Activated CD4-positive, alpha-beta T cell treated with anti-CD3 and anti-CD28 coated beads, Interleukin-2, amount 50 U/mL, for 24 hours (primary cell): ENCODE data around the gene TBC1D22A.

ENCODE experiments used
- DNase-seq, 2 donors: peaks; one replicate each; pipeline ENCODE4 v3.0.0-alpha.2; 2020; ENCODE audit warnings: low read depth in 1 of 2, low spot score in 1 of 2

Gene TBC1D22A

GRCh38 chr22:47066616-47066905, 304.1 kb downstream of the TBC1D22A start:
- no peak for DNase-seq

DNA sequence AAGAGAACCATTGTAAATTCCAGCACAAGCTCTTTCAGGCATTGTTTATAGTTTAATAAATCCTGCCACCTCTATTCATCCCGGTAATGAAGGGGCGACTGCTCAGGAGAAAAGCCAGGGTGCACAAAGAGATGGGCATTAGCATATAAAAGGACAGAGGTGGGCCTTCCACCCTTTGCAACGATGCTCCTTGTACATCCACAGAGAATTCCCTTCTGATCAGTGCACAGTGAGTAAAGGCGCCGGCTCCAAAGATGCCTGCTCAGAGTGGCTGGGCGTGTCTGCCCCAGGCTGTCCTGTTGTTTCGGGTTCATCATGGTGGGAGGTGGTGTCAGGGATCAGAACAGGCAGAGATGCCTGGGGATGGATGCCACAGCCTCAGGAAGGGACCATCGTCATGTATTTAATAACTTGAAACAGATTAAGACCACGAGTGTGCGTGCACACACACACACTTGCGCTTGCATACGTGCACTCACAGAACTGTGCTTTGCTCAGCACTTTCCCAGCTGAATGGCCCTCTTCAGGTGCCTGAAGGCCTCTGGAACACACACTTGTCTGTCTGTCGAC, 305.0 kb downstream of the TBC1D22A start:
- DNase-seq, result no peak

GRCh38 chr22:47067911-47068625, 305.6 kb downstream of the TBC1D22A start:
- no peak for DNase-seq

DNA sequence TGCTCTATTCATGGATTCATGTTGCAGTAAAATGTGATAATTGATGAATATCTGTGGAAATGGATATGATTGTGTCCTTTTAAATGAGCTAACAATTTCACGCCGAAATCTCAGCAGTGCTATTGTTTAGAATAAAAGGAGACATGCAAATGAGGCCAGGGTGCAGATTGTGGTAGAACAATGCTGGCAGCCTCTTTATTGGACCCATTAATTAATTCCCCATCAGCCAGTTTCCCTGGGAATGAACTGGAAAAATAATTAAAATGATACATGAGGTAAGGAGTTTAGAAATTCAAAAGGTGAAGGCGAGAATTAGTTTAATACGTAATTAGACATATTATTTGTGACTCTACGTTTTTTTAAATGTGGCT, 306.2 kb downstream of the TBC1D22A start:
- DNase-seq, result no peak

DNA sequence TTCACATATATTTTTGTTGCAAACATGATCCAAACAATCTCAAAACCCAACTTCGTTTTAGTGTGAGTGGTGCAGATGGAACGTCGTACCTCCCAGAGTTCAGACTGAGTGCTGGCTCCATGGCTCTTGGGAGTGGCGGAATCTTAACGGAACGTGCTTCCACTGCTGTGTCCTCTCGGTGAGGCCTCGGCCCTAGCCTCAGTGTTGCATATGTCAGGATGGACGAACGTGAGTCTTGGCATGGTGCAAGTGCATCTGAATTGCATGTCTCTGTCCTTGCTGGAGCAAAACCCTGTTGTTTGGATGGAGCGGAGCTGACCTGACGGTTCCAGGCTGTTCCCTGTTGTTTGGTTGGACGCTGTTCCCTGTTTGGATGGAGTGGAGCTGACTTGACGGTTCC, 306.8 kb downstream of the TBC1D22A start:
- DNase-seq, result no peak

GRCh38 chr22:47071078-47071806, 308.8 kb downstream of the TBC1D22A start:
- no peak for DNase-seq

DNA sequence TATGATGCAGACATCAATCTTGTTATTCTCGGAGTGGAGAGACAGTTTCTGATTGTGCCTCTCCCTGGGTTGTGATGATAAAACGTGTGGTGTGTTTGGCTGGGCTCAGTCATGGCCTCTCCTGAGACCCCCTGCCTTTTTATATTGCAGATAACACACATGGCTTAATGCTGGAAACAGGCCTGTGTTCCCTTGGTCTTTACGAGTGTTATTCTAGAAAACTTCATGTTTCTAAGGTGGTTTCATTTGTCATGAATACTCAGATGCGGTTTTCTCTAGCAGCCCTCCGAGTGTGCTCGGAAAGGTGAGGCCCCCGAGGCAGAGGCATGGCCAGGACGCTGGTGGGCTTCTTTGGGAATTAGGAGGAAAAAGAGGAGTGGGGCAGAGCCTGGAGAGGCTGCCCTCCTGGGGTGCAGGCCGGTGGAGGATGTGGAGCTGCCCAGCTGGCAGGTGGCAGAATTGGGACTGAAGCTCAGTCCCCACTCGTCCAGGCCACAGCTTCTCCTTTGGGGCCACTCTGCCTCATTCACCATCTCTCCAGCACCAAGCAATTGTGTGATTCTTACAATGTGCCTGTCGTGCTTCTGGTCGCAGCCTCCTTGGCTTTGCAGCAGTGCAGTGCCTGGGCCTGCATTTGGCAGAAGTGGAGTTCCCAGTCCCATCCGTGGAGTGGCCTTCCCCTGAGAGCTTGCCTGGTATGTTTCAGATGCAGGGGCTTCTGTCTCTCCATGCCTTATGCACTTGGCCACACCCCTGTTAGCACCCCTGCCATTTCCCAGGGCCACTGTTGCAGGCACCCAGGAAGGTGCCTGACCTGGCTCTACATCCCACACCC, 309.6 kb downstream of the TBC1D22A start:
- DNase-seq, result no peak

- no peak for DNase-seq
These were observed 310.2 kb downstream of the TBC1D22A start for GRCh38 chr22:47072642-47072967.

- DNase-seq, result no peak
These were observed 310.6 kb downstream of the TBC1D22A start for GRCh38 chr22:47073075-47073474.

- DNase-seq, result no peak
These were observed 311.7 kb downstream of the TBC1D22A start for GRCh38 chr22:47074105-47074504.

DNA sequence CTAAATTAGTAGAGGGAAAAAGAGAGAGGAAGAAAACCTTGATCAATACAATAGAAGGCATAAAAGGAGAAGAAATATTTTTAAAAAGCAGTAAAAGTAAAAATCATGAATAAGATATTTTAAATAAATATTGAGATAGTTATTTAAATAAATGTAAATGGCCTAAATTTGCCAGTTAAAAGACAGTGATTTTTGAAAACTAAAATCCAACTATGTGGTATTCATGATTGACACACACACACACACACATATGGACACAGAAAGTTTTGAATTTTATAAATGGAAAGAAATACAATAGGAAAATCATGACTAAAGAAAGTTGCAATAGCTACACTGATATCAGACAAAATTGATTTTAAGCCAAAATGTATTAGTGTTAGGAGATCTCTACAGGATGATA, 313.1 kb downstream of the TBC1D22A start:
- DNase-seq, result no peak

GRCh38 chr22:47076758-47077157, 314.3 kb downstream of the TBC1D22A start:
- no peak for DNase-seq

DNA sequence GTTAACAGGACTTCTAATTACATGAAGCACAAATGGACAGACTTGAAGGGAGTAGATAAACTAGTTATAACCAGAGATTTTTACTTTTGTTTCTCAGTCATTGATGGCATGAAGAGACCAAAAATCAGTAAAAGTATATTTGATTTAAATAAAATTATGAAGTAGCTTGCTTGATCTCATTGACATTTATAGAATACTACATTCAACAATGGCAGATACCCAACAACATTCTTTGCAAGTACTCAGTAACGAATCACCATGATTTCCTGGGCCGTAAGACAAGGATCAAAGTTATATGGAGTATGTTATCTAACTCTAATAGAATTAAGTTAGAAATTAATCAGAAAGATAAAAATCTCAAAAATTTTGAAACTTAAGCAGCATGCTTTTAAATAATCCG, 317.6 kb downstream of the TBC1D22A start:
- DNase-seq, result no peak

- no peak for DNase-seq
These were observed 320.1 kb downstream of the TBC1D22A start for GRCh38 chr22:47082505-47082904.

- no peak for DNase-seq
These were observed 321.0 kb downstream of the TBC1D22A start for GRCh38 chr22:47083379-47083986.

GRCh38 chr22:47084226-47084625, 321.8 kb downstream of the TBC1D22A start:
- no peak for DNase-seq

GRCh38 chr22:47086596-47087248, 324.3 kb downstream of the TBC1D22A start:
- DNase-seq, result no peak

- DNase-seq, result no peak
These were observed 326.2 kb downstream of the TBC1D22A start for GRCh38 chr22:47088480-47089158.

GRCh38 chr22:47089374-47089773, 326.9 kb downstream of the TBC1D22A start:
- no peak for DNase-seq

DNA sequence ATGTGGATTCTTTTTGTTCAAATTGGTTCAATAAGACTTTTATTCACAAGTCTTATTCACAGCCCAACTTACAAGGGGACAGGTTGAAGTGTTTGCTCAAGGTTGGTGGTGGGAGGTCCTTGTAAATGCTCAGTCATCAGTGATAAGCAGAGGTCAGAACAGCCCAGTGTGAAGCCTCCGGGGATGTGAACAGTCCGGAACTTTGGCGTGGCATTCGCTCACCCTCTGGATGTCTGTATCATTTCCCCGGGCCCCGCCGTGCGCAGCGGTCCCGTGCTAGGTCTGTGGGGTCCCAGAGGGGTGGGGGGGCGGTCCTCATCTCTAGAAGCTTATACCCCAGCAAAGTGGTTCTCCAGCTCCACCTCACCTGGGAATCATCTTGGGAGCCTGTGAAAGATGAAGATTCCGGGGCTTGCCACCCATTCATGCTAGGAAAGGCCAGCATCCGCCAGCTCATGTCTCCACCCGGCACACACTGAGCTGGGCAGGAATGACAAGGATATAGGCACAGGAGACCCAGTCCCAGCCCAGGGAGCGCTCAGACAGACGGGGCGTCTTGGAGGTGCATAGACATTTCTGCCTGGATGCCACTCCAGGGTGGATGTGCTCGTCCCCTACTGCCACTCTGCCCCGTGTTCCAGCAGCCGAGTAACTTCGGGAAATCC, 327.5 kb downstream of the TBC1D22A start:
- DNase-seq, result no peak
